Middle frontal gyrus (tissue), 1 donor: ENCODE measurements around the gene OTOL1.

Experiments used
- DNase-seq: peaks from one replicate; pipeline ENCODE4 v3.0.0-alpha.2; 2015; ENCODE audit warnings: low spot score; ENCODE audit errors: extremely low spot score

The OTOL1 gene

DNA sequence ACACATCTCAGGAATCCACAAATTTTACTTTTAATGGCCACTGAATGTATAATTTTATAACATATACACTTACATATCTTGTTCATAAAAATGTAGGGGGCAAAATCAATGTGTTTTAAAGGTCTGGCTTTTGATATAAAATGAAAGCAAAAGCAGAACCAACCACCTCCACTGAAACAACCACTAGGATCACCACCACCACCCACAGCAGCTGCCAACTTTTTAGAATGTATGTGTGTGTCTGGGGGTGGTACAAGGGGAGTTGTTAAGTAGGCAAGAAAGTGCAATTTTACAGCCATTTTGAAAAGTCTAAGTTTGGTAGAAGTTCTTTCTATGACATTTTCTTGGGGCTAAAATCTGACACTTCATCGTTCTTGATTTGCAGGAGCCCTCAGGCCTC is 44.0 kb downstream of the OTOL1 start:
- no peak for DNase-seq

DNA sequence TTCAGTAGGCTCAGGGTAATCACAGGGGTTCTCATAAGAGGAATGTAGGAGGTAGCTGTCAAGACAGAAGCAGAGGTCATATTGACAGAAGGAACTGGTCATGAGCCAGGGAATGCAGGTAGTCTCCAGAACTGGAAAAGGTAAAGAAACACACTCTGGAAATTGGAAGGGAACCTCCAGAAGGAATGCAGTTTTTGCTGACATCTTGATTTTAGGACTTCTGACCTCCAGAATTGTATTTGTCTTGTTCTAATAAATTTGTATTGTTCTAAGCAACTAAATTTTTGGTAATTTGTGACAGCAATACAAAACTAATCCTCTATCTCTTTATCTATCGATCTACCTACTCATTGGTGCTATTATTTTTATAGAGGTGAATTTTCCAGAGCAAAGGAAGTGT is 49.2 kb downstream of the OTOL1 start:
- DNase-seq: no peak

DNA sequence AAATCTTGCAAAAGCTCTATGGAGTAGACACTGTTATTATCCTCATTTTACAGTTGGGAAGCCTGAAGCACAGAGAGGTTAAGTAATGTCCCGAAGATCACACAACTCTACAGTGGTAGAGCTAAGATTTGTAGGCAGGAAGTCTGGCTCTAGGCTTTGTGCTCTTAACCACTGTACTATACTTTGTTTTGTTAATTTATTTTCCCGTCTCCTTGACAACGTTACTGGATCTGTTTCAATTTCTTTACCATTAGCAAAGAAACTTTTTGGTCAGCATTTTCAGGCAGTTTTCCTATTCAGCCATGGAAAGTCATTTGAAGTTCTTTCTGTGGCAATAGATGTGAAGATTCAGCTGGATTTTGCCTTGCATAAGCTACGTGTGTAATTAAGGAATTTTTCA is 51.7 kb downstream of the OTOL1 start:
- DNase-seq: no peak

- no peak for DNase-seq
Observed at GRCh38 chr3:161549261-161549660, 52.7 kb downstream of the OTOL1 start.

- no peak for DNase-seq
Observed at GRCh38 chr3:161550491-161551195, 54.0 kb downstream of the OTOL1 start.

- DNase-seq: no peak
Observed at GRCh38 chr3:161551697-161552096, 55.1 kb downstream of the OTOL1 start.

- no peak for DNase-seq
Observed at GRCh38 chr3:161552984-161553560, 56.5 kb downstream of the OTOL1 start.
